GM19372 (cell line): ENCODE results near the gene SDK1.
A peak's percentile ranks its signal among the peaks of the same experiment; 100 is the strongest.
"Not testable (repeated sequence)": the region's sequence is repeated elsewhere in the genome, so short reads cannot be mapped to it uniquely, and the experiment has no call there.

ENCODE experiments used
- ATAC-seq: cut with Tn5 transposase; IDR thresholded peaks from one replicate; pipeline ENCODE4 v1.9.1; 2021; ENCODE audit warnings: mild to moderate bottlenecking, low read depth, moderate library complexity; ENCODE audit not compliant: unreplicated experiment

SDK1 gene

GRCh38 chr7:3931843-3932242 is 630.8 kb downstream of the SDK1 start:
- ATAC-seq, result no peak

GRCh38 chr7:3937146-3937545 is 636.1 kb downstream of the SDK1 start:
- no peak for ATAC-seq

- no peak for ATAC-seq
Measured at GRCh38 chr7:3937605-3938004, 636.6 kb downstream of the SDK1 start.

GRCh38 chr7:3941706-3942105 is 640.7 kb downstream of the SDK1 start:
- not testable (repeated sequence) for ATAC-seq

GRCh38 chr7:3942276-3942675 is 641.2 kb downstream of the SDK1 start:
- no peak for ATAC-seq

- ATAC-seq, result no peak
Measured at GRCh38 chr7:3942816-3943745, 642.0 kb downstream of the SDK1 start.

GRCh38 chr7:3943779-3944520 is 642.9 kb downstream of the SDK1 start:
- no peak for ATAC-seq

- ATAC-seq, result no peak
Measured at GRCh38 chr7:3949242-3949640, 648.2 kb downstream of the SDK1 start.

- no peak for ATAC-seq
Measured at GRCh38 chr7:3950249-3950648, 649.2 kb downstream of the SDK1 start.

GRCh38 chr7:3951316-3952055 is 650.4 kb downstream of the SDK1 start:
- ATAC-seq, result no peak

- no peak for ATAC-seq
Measured at GRCh38 chr7:3953133-3953532, 652.1 kb downstream of the SDK1 start.

GRCh38 chr7:3953946-3954345 is 652.9 kb downstream of the SDK1 start:
- ATAC-seq, result no peak

- no peak for ATAC-seq
Measured at GRCh38 chr7:3955026-3955425, 654.0 kb downstream of the SDK1 start.

- ATAC-seq, result peak; percentile 65
Measured at GRCh38 chr7:3955751-3956696, 655.0 kb downstream of the SDK1 start.

GRCh38 chr7:3956949-3957348 is 655.9 kb downstream of the SDK1 start:
- ATAC-seq, result peak; percentile 26

GRCh38 chr7:3957472-3958108 is 656.5 kb downstream of the SDK1 start:
- no peak for ATAC-seq

- ATAC-seq, result no peak
Measured at GRCh38 chr7:3958109-3958483, 657.0 kb downstream of the SDK1 start.

GRCh38 chr7:3959364-3959763 is 658.3 kb downstream of the SDK1 start:
- no peak for ATAC-seq

- ATAC-seq, result no peak
Measured at GRCh38 chr7:3960050-3960763, 659.2 kb downstream of the SDK1 start.
